GM18499 (cell line): Measurements from ENCODE around the gene NEURL1B.
"Not testable (repeated sequence)": the region's sequence is repeated elsewhere in the genome, so short reads cannot be mapped to it uniquely, and the experiment has no call there.

Source experiments
- ATAC-seq: cut with Tn5 transposase; IDR thresholded peaks from one replicate; pipeline ENCODE4 v1.9.1; 2021; ENCODE audit warnings: moderate number of reproducible peaks; ENCODE audit not compliant: insufficient read depth, unreplicated experiment

Gene NEURL1B

GRCh38 chr5:172670444-172670843 lies 29.4 kb downstream of the NEURL1B start:
- ATAC-seq: no peak

DNA sequence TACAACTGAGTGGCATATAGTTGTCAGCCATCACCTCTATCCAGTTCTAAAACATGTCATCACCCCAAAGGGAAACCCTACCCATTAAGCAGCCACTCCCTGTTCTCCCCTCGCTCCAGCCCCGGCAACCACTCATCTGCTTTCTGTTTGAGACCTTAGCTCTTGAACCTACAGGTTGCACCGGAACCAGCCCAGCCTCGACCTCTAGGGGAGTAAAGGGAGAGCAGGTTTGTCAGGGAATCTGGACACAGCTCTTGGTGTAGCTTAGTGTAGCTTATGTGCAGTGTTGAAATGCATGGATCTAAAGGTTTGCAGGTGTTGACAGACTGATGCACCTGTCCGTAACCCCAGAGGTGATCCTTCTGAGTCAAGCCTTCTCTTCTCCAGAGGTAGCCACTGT lies 30.0 kb downstream of the NEURL1B start:
- no peak for ATAC-seq

GRCh38 chr5:172672681-172673080 lies 31.6 kb downstream of the NEURL1B start:
- no peak for ATAC-seq

DNA sequence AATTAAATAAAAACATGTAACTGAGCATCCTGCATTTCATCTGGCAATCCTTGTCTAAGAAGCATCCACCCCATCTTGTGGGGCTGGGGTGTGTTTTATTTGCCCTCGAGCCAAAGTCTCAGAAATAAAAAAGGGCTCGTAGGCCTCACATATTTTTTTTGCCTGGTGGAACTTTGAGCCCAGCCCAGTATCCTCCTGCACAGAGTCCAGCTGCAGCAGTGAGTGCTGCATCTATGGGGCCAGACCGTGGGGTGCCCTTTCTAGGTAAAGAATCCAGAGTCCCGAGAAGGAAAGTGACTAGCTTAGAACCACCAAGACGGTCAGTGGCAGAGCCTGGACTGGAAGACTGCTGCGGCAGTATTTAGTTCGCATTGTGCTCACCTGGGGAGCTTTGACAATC lies 33.1 kb downstream of the NEURL1B start:
- no peak for ATAC-seq

- no peak for ATAC-seq
These were observed 35.9 kb downstream of the NEURL1B start for GRCh38 chr5:172676914-172677475.

GRCh38 chr5:172678362-172678874 lies 37.4 kb downstream of the NEURL1B start:
- ATAC-seq: not testable (repeated sequence)

DNA sequence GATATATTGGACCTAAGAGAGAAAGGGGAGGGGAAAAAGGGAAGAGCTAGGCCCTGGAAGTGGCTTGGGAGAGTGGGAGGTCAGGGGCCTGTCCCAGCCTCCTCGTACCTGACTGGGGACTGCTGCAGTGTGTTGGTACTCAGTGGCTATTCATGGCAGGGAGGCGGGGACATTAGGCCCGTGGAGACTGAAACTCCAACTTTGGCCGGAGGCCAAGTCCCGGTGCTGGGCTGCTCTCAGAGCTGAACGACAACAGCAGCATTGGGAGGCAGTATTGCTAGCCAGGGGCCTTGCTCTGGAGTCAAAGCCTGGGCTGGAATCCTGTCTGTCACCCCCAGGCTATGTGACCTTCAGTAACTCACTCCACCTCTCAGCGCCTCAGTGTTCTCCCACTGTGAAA lies 37.8 kb downstream of the NEURL1B start:
- ATAC-seq: no peak

DNA sequence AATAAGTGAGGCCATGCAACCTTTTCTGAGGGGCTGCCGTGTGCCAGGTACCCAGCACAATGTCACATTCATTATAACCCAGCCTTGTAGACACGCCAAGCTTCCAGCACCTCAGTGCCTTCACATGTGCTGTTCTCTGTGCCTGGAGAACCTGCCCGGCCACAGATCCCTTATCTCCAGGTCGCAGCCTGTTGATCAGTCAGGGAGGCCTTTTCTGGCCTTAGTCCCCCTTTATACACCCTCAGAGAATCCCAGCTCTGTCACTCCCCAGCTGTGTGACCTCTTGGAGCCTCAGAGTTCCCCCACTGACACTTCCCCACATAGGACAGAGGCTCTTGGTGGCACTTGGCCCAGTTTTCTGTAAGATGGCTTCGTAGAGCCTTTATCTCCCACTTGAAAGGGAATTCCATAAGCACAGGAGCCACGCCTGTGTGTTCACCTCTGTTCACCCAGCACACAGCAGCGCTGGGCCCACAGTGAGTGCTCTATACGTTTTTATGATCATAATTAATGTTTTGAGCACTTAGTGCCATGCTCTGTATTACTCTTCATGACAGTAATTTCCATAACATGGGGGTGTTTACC lies 38.7 kb downstream of the NEURL1B start:
- no peak for ATAC-seq

GRCh38 chr5:172680921-172681320 lies 39.9 kb downstream of the NEURL1B start:
- ATAC-seq: no peak

- no peak for ATAC-seq
These were observed 40.4 kb downstream of the NEURL1B start for GRCh38 chr5:172681421-172681820.

DNA sequence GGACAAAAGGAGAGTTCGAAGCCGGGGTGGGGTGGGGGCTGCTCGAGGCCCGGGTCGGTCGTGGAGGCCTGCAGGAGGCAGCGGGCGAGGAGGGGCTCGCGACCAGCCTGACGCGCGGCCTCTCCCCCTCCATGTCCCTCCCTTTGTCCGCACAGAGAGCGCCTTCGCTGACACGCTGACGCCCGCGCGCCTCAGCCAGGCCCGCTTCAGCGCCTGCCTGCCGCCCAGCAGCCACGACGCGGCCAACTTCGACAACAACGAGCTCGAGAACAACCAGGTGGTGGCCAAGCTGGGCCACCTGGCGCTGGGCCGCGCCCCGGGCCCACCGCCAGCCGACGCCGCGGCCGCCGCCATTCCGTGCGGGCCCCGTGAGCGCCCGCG lies 42.2 kb downstream of the NEURL1B start:
- ATAC-seq: no peak

GRCh38 chr5:172683645-172684471 lies 42.8 kb downstream of the NEURL1B start:
- ATAC-seq: no peak

DNA sequence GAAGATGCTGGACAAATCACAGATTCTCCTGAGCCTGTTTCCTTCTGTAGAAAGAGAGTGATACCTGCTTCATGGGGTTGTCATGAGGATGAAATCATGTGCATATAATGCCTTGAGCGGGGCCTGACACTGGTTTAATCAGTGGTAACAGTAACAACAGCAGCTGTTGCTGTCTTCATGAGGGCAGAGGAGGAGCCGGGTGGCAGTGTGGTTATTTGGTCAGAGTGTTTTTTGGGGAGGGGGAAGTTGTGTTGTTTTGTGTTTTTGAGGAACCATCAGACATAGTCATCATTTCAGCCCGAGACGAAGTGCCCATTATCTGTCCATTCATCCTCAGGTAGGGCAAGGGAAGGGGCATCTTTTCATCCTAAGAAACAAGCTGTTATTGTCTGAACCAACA lies 44.0 kb downstream of the NEURL1B start:
- ATAC-seq: no peak

DNA sequence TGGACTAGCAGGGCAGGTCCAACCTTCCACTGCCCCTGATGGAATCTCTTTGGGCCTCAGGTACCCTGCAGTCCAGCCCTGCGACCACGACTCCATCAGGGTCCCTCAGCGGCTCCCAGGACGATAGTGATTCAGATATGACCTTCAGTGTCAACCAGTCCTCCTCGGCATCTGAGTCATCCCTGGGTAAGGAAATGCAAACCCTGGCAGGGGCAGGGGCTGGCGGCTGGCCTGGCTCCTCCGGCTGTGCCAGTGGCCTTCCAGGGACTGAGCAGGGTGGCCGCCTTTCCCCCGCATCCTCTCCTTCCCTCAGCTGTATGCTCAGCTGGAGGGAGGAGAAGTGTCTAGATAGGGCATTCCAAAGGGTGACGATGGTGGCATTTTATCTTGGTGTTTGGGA lies 45.0 kb downstream of the NEURL1B start:
- no peak for ATAC-seq

DNA sequence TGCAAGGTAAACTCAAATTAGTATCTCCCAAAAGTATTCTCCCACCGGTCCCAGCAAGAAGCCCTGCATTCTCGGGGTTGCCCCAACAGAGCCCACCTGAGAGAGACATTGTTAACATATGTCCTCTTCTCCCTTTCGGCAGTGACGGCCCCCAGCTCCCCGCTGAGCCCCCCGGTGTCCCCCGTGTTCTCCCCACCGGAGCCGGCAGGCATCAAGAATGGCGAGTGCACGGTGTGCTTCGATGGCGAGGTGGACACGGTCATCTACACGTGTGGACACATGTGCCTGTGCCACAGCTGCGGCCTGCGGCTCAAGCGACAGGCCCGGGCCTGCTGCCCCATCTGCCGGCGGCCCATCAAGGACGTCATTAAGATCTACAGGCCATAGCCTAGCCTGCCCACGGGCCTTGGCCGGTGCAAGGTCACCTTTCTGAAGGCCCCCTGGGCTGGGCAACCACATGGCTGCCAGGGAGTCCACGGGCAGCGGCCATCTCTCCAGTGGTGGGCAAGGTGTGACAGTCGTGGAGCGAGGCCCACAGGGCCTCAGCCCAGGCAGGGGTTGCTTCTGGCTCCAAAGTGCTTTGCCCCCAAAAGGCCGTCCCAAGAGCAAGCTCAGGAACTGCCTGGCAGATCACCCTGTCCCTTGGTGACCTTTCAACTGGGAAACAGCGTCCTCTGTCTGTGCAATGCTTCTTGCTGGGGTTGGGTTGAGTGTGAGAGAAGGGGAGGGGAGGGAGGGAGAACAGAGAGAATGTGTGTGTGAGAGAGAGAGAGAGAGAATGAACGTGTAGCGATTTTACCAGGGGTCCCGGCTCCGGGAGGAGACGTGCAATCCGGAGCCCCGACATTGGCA lies 45.7 kb downstream of the NEURL1B start:
- ATAC-seq: no peak

- ATAC-seq: no peak
These were observed 46.9 kb downstream of the NEURL1B start for GRCh38 chr5:172687940-172688339.

DNA sequence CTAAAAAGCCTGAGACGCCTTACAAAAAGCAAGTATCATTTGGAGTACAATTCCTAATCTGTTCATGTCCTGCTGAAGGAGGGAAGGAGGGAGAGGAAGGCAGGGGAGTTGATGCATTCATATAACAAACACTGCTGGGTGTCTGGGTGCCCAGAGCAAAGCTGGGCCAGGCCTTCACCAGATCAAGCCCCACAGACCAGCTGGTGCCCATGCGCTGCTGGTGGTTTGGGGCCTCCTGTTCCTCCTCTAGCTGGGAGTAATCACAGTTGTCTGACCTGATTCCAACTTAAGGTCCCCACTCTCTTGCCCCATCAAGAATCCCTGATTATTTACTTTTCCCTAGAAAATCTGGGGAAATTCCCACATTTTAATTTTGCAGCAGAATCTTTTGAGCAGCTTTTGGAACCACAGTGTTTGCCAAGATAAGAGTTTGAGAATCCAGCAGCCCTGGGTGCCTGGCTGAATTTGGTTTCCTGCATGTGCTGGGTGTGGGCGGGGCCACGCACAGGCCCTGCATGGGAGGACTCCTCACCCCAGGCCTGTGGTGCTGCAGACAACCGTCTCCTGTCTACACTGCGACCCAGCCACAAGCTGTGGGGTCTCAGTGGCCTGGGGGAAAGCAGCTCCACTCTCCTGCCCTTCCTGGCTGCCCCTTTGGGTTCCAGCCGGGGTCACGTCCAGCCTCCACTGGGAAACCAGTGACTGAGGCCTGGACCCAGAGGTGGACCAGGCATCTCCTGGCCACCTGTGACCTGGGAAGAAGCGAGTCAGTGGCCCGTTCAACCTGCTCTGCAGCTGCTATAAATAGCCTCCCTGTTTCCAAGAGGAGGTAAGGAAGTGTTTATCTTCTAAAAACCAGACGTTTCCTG lies 47.5 kb downstream of the NEURL1B start:
- no peak for ATAC-seq

DNA sequence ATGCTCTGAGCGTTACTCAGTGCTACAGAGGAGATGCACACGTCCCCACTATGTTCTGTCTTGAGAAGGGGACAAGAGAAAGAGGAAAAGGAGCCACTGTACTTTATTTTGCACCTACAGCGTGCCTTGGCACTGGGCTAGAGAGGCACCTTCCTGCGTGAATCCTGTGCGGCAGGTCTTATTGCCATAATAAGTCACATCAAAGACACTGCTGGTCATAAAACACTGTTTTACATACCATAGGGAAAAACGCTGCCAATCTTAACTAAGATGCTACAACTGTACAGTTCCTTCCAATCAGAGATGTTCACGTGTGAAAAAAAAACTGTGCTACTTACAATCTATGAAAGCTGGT lies 48.1 kb downstream of the NEURL1B start:
- no peak for ATAC-seq

DNA sequence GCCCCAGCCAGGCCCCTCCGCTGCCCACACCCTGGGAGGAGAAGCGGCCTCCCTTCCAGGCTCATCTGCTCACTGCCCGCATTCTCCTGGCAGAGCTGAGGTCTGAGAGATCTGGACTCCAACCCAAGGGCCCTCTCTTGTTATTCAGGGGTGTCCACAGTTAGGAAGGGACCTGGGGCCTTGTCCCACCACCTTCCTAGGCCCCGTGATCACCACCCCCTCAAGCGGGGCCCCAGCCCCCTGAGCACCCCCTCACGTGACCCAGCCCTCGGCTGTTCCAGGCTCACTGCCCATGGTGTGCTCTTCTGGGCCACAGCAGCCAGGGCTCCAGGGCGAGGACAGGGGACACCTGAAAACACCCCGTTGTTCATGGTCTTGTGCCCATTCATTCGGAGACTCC lies 48.7 kb downstream of the NEURL1B start:
- no peak for ATAC-seq
